ENCODE data around the gene ARFGAP3.

The ARFGAP3 gene

DNA sequence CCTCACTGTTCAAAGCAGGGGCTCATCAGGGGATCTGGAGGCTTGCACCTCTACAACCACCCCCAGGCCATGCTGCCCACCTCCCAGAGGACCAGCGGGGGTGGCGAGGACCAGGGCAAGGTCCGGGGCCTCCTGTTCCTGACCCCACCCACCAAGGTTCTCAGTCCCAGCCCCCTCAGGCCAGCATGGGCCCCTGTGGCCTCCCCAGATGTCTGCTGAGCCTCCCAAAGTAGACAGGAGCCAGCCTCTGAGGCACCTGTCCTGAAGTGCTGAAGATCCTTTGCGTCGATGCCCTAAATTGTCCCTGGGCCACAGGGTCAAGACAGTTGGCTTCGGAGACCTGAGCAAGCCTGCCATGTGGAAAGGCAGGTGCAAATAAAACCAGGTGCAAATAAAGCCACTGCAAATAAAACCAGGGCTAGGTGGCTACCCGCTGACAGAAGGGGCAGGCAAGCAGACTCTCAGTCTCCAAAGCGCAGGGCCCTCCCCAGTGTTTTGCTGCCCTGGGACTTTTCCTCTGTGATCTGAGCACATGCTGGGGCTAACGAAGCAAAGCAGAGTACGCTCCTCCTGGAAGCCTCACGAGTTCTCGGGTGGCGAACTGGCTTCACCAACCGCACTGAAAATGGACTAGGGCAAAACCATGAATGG is 22.4 kb upstream of the ARFGAP3 start:
- in situ Hi-C loops (cut with MboI; ENCODE audit: low pct_unique_long_range_greater_than_20kb, low sequenced_read_pairs, unreplicated experiment) = no loop called here
- TF ChIP-seq, protein P1, sequence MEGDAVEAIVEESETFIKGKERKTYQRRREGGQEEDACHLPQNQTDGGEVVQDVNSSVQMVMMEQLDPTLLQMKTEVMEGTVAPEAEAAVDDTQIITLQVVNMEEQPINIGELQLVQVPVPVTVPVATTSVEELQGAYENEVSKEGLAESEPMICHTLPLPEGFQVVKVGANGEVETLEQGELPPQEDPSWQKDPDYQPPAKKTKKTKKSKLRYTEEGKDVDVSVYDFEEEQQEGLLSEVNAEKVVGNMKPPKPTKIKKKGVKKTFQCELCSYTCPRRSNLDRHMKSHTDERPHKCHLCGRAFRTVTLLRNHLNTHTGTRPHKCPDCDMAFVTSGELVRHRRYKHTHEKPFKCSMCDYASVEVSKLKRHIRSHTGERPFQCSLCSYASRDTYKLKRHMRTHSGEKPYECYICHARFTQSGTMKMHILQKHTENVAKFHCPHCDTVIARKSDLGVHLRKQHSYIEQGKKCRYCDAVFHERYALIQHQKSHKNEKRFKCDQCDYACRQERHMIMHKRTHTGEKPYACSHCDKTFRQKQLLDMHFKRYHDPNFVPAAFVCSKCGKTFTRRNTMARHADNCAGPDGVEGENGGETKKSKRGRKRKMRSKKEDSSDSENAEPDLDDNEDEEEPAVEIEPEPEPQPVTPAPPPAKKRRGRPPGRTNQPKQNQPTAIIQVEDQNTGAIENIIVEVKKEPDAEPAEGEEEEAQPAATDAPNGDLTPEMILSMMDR (IDR thresholded peaks at IDR 0.05; ENCODE audit: extremely low read depth, insufficient read depth, missing control alignments) = no peak
- no peak for DNase-seq (ENCODE audit: low spot score)

DNA sequence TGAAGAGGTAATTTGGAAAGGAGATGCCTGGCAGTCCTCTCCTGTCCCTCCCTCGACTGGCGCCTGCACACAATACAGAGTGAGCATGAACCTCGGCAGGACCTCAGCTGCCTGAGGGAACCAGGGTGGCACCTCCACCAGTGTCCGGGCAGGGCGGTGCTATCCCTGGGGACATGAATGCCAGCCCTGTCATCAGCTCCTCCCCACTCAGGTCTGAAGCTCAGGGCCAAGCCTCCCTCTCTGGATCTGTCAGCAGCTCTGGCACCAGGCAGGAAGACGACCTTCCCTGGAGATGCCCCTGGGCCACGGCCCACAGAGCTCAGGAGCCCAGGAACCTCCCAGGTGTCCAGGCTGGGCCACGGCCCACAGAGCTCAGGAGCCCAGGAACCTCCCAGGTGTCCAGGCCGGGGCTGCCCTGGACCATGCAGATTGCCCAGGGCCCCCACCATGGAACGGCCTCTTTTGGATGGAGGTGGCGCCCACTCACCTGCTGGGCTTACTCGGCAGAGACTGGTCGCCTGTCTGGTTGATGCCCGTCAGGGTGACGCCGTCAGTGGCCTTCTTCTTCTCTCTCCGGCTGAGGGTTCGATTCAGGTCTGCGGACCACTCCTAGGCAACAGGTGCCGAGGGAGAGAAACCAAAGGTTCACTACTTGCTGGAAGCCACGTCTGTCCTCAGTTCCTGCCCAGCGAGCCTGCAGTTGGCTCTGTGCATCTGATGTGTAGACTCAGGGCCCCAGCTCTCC is 21.7 kb upstream of the ARFGAP3 start:
- TF ChIP-seq, protein P1 (IDR thresholded peaks at IDR 0.05; ENCODE audit: extremely low read depth, insufficient read depth, missing control alignments) = no peak
- in situ Hi-C loops (cut with MboI; ENCODE audit: low pct_unique_long_range_greater_than_20kb, low sequenced_read_pairs, unreplicated experiment) = no loop called here
- no peak for DNase-seq (ENCODE audit: low spot score)

DNA sequence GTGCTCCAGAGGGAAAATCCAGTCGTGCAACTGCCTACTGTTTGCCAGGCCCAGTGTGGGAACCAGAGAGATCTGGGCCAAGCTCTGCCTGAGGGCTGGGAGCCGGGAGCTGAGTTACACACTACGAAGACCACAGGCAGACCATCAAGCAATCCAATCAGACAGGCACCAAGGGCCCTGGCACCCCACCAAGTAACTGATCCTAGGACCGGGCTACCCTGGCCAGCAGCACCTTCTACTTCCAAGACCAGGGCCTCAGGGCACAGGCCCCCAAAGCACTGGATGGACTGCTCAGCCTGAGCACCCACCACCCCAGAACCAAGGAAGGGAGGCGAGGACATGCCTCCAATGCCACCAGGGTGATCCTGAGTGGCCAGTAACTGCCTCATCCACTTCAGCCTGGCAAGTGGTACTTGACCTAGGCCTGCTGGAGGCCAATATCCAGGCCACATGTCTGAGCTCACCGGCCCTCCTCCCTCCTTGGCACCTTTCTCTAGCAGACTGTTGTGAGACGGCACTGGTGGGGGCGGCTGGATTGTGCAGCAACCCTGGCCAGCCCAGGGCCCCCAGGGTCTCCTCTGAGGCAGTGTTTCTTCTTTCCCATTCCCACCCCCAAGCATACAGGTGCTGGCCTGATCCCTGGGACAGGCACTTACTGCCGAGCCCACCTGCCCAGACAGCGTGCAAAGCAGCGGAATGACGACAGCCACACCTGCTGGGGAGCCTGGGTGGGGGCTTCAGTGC is 20.7 kb upstream of the ARFGAP3 start:
- DNase-seq (ENCODE audit: low spot score) = no peak
- in situ Hi-C loops (cut with MboI; ENCODE audit: low pct_unique_long_range_greater_than_20kb, low sequenced_read_pairs, unreplicated experiment) = no loop called here
- TF ChIP-seq, protein P1 (IDR thresholded peaks at IDR 0.05; ENCODE audit: extremely low read depth, insufficient read depth, missing control alignments) = no peak

DNA sequence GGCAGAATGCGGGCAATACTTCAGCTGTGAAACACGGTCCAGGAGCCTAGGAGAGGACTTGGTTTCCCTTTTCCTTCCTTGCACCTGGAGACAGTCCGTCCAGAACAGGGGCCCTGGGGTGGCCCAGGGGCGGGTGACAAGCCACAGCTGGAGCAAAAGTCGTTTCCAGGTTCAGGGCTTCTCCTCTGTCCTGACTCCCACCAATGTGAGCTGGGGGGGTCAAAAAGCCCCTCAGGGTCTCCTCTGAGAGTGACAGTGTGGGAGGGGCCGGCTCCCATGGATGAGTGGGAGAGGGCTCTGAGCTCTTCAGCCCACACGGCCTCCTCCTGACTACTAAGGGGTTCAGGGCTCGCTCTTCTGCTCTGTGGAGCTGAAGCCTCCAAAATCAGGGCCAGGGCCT is 20.1 kb upstream of the ARFGAP3 start:
- DNase-seq (ENCODE audit: low spot score) = no peak
- in situ Hi-C loops (cut with MboI; ENCODE audit: low pct_unique_long_range_greater_than_20kb, low sequenced_read_pairs, unreplicated experiment) = no loop called here
- TF ChIP-seq, protein P1 (IDR thresholded peaks at IDR 0.05; ENCODE audit: extremely low read depth, insufficient read depth, missing control alignments) = no peak

DNA sequence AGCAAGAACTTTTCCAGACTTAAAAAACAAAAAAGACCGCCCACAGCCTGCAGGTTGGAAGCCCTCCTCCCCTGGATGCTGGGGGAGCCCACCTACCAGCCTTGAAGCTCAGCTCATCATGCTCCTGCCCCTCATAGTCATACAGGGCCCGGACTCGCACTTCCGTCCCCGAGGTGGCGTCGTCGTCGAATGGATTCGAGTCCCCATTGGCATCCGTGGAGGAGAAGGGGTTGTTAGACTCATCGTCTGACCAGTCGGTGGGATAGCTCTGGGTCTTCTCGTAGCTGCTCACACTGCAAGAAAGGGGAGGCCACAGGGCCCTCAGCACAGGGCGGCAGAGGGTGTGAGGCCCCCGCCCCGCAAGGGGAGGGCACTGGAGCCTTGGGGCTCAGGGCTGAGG is 19.0 kb upstream of the ARFGAP3 start:
- in situ Hi-C loops (cut with MboI; ENCODE audit: low pct_unique_long_range_greater_than_20kb, low sequenced_read_pairs, unreplicated experiment) = no loop called here
- TF ChIP-seq, protein P1 (IDR thresholded peaks at IDR 0.05; ENCODE audit: extremely low read depth, insufficient read depth, missing control alignments) = no peak
- DNase-seq (ENCODE audit: low spot score) = no peak

DNA sequence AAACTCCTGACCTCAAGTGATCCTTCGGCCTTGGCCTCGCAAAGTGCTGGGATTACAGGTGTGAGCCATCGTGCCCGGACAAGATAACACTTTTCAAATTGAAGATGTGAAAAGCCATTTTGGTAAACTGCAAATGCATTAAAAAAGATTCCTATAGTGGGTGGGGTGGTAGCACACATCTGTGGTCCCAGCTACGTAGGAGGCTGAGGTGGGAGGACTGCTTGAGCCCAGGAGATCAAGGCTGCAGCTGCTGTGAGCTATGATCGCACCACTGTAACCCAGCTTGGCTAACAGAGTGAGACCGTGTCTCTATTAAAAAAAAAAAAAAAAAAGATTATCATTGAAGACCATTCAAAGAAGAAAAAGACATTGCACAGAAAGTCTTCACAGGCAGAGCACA is 16.9 kb upstream of the ARFGAP3 start:
- in situ Hi-C loops (cut with MboI; ENCODE audit: low pct_unique_long_range_greater_than_20kb, low sequenced_read_pairs, unreplicated experiment) = no loop called here
- TF ChIP-seq, protein P1 (IDR thresholded peaks at IDR 0.05; ENCODE audit: extremely low read depth, insufficient read depth, missing control alignments) = no peak
- DNase-seq (ENCODE audit: low spot score) = no peak

Measured in GM13977 (cell line).